NCI-H446 (cell line): ENCODE measurements around the gene FOXJ3.

ENCODE experiments used
- DNase-seq, 2 experiments: peaks; one replicate each; lab custom pipeline; 2025; lab: John Stamatoyannopoulos, UW

FOXJ3 gene

GRCh38 chr1:42168391-42168670, 166.7 kb downstream of the FOXJ3 start:
- no peak for DNase-seq

GRCh38 chr1:42167611-42168390, 167.2 kb downstream of the FOXJ3 start:
- no peak for DNase-seq

DNA sequence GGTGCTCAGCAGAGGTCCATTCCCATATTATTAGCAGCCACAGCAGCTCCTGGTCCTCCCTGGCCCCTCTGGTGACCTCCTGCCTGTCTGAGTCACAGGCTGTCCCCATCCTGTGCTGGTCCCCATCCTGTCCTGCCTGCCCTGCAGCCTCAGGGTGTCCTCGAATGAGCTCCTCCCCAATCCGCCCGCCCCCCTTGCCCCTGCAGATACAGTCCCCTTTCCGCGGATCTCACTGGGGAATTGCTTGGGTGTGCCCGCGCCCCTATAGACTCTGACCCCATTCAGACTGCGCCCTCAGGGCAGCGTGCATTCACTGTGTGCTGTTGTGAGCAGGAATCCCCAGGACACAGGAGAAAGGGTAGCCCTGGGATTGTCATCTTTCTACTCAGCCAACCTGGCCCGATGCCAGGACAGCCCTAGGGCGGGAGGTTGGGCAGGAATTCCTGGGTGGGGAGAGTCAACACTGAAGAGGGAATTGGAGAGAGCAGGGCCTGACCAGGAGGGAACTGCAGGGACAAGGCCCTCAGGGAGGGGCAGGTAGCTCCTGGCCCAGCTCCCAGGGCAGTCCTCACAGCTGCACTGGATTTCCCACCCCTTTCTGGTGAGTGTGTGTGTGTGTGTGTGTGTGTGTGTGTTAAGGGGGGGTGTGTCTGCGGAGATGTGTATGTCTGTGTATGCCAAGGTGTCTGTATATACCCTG, 169.4 kb downstream of the FOXJ3 start:
- DNase-seq = peak in 1 of 2 experiments; percentile 61

- no peak for DNase-seq
Measured at GRCh38 chr1:42164551-42165420, 170.2 kb downstream of the FOXJ3 start, which contains the start of gene GUCA2A. TSS of gene GUCA2A (minus strand) at chr1:42164745. CDS start at chr1:42164712, 33 bp downstream.

GRCh38 chr1:42163536-42164503, 171.2 kb downstream of the FOXJ3 start:
- DNase-seq = peak in 1 of 2 experiments; percentile 76

DNA sequence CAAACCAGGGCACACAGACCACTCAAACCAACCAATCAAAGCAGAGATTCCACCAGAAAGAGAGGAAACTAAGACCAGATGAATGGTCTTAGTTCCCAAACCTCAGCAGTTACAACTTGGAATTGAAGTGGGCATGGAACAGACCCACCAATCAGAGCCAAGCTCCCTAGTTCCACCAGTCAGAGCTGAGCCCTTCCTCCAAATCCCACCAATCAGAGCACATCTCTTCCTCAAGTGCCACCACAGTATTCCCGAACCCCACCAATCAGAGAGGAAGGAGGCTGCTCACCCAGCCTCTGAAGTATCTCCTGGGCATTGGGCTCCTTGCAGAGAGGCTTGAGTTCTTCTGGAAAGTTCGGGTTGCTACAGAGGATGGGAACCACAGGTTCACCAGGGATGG, 171.9 kb downstream of the FOXJ3 start:
- DNase-seq = no peak

DNA sequence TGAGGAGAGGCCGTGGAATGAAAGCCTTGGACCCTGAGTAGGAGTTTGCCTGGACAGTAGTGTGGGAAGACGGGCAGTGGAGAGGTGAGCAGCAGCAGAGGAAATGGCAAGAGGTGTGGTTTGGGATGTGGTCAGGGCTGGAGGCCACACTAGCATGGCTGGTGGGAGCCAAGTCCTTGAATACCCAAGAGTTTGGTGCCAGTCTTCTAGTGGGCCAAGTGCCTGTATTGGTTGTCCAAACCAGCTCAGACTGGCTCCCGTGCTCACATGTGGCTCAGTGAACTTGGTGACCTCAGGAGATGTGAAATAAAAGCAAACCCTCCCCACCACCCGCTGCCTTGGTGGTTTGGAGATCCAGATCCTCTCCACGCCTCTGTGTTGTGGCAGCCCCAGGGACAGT, 172.9 kb downstream of the FOXJ3 start:
- DNase-seq = no peak

DNA sequence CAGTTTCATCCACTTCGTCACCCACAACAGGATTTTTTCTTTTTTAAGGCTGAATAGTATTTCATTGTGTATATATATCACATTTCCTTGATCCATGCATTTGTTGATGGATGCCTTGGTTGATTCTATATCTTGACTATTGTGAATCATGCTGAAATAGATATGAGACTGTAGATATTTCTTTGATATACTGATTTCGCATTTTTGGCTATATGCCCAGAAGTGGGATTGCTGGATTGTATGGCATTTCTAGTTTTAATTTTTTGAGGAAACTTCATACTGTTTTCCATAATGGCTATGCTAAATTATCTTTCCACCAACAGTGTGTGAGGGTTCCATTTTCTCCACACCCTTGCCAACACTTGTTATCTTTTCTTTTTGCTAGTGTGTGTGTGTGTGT, 176.8 kb downstream of the FOXJ3 start:
- no peak for DNase-seq

- DNase-seq = no peak
Measured at GRCh38 chr1:42157667-42158066, 177.4 kb downstream of the FOXJ3 start.

DNA sequence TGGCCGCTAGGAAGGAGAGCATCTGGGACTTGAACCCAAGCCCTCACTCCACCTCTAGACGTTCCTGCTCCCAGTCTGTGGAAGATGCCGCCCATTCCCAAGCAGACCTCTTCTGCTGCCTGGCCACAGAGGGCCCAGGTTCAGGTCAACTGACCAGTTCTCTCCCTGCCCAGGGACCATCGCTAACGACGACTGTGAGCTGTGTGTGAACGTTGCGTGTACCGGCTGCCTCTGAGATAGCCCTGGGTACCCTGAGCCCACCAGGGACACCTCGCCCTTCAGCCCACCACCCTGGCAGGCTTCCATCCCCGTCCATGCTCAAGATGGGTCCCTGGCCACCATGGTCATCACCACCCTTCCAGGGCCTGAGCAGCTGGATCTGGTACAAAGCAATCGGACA, 179.7 kb downstream of the FOXJ3 start:
- no peak for DNase-seq

GRCh38 chr1:42154685-42155084, 180.3 kb downstream of the FOXJ3 start:
- no peak for DNase-seq

- DNase-seq = no peak
Measured at GRCh38 chr1:42153624-42154023, 181.4 kb downstream of the FOXJ3 start.

- no peak for DNase-seq
Measured at GRCh38 chr1:42152907-42153600, 182.0 kb downstream of the FOXJ3 start, which contains the start of gene GUCA2B. TSS of gene GUCA2B (plus strand) at chr1:42153410. CDS start at chr1:42153451, 41 bp downstream.

DNA sequence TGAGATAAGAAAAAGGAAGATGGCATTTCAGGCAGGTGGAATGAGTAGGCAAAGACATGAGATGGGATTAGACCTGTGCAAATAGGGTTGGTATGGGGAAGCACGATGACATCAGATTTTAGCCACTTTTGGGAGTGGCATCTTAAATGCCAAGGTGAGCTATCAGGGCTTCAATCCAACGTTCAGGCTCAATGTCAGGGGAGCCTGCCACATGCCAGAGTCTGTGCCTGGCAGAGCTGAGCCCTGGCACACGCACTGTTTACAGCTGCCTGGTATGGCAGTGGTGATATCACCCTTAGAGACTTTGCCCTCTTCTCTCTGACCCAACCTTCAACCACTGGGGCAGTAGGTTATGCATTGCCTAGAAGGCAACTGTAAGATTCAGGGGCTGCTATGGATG, 182.9 kb downstream of the FOXJ3 start:
- DNase-seq = no peak

GRCh38 chr1:42150651-42151050, 184.4 kb downstream of the FOXJ3 start:
- no peak for DNase-seq

DNA sequence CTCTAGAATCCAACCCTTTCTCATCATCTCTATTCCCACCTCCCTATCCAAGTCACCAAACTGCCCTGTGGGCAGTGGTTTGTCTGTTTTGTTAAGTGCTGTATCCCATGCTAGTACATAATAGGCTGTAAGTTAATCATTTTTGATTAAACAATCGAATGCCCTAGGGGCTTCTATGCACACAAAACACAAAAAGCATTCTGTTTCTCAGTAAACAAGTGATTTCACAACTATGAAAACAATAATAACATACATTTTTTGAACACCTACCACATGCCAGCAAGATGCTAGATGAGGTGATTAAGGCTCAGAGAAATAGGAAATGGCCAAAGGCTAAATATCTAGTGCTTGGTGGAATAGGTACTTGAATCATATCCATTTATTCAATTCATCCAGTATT, 186.9 kb downstream of the FOXJ3 start:
- DNase-seq = no peak

DNA sequence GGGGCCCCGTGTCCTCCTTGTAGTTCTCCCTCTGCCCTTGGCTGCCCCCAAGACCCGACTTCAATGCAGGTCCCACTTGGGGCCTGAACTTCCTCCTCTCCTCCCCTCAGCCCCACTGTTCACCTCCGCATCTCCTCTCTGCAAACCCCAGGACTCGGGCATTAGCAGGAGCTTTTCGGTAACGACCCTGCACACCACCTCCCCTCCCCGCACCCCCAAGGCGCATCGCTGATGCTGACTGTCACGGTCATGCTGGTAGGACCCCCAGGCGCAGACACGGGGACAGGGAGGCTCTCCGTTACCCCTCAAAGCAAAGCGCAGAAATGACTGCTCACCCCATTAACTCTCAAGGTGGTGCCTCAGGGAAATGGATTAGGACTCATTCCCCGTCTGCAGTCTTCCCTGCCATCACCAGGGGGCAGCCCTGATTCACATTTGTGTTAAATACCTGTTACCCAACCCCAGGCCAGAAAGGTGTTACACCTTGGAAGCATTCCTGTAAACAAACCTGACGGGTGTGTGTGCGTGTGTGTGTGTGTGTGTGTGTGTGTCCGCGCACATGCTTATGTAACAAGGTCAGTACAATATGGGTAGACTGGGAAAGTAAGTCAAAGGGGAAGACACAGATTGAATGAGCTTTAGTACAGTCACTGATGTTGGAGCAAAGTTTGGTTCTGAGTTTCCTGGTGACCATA, 188.3 kb downstream of the FOXJ3 start:
- DNase-seq = peak in 1 of 2 experiments; percentile 69

DNA sequence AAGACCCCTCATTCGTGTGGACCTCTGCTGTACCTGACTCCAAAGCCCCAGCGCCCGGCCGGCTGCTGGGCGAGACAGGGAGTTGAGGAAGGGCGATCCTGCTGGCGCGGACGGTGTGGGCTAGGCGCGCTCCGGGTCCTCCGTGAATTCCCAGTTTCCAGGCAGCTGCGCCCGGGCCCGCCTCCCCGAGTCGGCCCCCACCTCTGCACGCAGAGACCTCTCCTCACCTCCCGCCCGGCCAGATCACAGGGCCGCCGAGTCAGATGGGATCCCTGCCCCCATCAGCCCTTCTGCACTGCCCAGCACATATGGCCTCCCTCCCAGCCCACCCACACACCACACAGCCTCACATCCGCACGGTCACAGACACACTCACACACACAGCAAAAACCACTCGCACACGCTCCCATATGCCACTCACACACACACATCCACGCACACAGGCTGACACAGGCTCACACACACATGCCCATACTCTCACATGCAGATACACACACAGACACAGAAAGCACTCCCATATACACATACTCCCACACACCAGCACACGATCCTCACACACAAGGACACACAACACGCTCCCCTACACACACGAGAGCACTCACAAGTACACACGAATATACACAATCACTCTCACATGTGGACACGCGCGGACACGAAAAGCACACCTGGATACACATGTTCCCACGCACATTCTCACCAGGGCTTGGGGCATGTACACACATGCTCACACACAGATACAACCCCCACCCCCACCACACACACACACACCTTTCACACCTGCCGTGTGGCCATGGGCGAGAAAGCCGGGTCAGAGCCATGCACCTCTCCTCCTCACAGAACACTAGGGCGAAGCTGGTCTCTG, 189.0 kb downstream of the FOXJ3 start:
- DNase-seq = no peak

GRCh38 chr1:42145389-42145716, 189.7 kb downstream of the FOXJ3 start:
- no peak for DNase-seq
